ENCODE measurements around the gene MAST4. TPM values are rescaled to one million over a fixed set of nuclear protein-coding genes. Genes with fewer than 3 reads are reported as not detected.

The MAST4 gene
- total and polyA plus RNA-seq, 2 donors (not counting 1 experiment from before 2014, with no cell fraction given): 2.5 to 57.1 TPM

GRCh38 chr5:67050125-67050524 lies 453.9 kb downstream of the MAST4 start:
- Histone ChIP-seq H3K4me1 (ENCODE audit: control insufficient read depth in 2 of 2, insufficient read depth in 2 of 2, low read length in 2 of 2) (no peaks in the 10 kb centered on the region), H3K9me3 (ENCODE audit: control extremely low read depth in 1 of 3, control insufficient read depth in 2 of 3, insufficient read depth in 1 of 3, low read length in 2 of 3) (no peaks in the 10 kb centered on the region), H3K4me3 (ENCODE audit: control extremely low read depth in 1 of 5, extremely low read depth in 1 of 5, insufficient read depth in 1 of 5, low read depth in 2 of 5, low read length in 4 of 5) (no peak overlapping the region), H3K27me3 (replicated peaks in 1 of 4; ENCODE audit: control extremely low read depth in 1 of 4, control insufficient read depth in 3 of 4, insufficient read depth in 4 of 4, low read length in 3 of 4) (no peaks in the 10 kb centered on the region), H3K4me2 (replicated peaks; ENCODE audit: low read depth, low read length, poor library complexity, severe bottlenecking) (no peak overlapping the region), H3K9ac (ENCODE audit: low read length) (no peak overlapping the region), H3K27ac (ENCODE audit: low read length in 2 of 2) (no peak overlapping the region), H3K79me2 (ENCODE audit: control insufficient read depth, insufficient read depth, low read length) (no peaks in the 10 kb centered on the region), H4K20me1 (ENCODE audit: control insufficient read depth, insufficient read depth, low read length, poor library complexity, severe bottlenecking) (no peaks in the 10 kb centered on the region), H2AFZ (ENCODE audit: insufficient read depth, low read depth, low read length, poor library complexity, severe bottlenecking) (no peak overlapping the region), H3K36me3 (replicated peaks in 1 of 2; ENCODE audit: control extremely low read depth in 1 of 2, control insufficient read depth in 1 of 2, extremely low read depth in 1 of 2, insufficient read depth in 2 of 2, low read length in 1 of 2) (no peaks in the 10 kb centered on the region)
- DNase-seq: no peak
- WGBS (ENCODE audit: insufficient coverage): 84% methylated on average over 3 of the region's 4 CpGs
- intact Hi-C loops (cut with micrococcal nuclease): no loop called here
- ATAC-seq (ENCODE audit: low read depth): no peak
- ChIA-PET POLR2A (no interaction called here), CTCF (interaction anchor here (0.8 to 1.0 kb wide), 2 partner anchors 13 to 34 kb away, joined by 3 read pairs; no protein-coding TSS in a partner anchor)
- Mint-ChIP-seq H3K9me3 (ENCODE audit: insufficient read depth) (no peaks in the 10 kb centered on the region), H3K27ac (no peak overlapping the region), H3K27me3 (no peaks in the 10 kb centered on the region), H3K4me3 (no peak overlapping the region), H3K4me1 (peaks cover 11% of the 10 kb centered on the region)
- TF ChIP-seq CTCF (IDR thresholded peaks at IDR 0.05) (no peak), EZH2 (IDR thresholded peaks at IDR 0.05; ENCODE audit: borderline replicate concordance, insufficient read depth, low read depth, low read length, poor library complexity, severe bottlenecking) (no peak)

GRCh38 chr5:67050635-67051034 lies 454.4 kb downstream of the MAST4 start:
- H3K4me1 Mint-ChIP-seq: peaks cover 11% of the 10 kb centered on the region
- H3K4me3 ChIP-seq (ENCODE audit: control extremely low read depth in 1 of 5, extremely low read depth in 1 of 5, insufficient read depth in 1 of 5, low read depth in 2 of 5, low read length in 4 of 5): no peak overlapping the region
- H3K9me3 Mint-ChIP-seq (ENCODE audit: insufficient read depth): no peaks in the 10 kb centered on the region
- POLR2A ChIA-PET: interaction anchor here (0.7 kb wide), 1 partner anchor 123 kb away, joined by 3 read pairs; no protein-coding TSS in a partner anchor
- H3K4me2 ChIP-seq (replicated peaks; ENCODE audit: low read depth, low read length, poor library complexity, severe bottlenecking): no peak overlapping the region
- intact Hi-C loops (cut with micrococcal nuclease): no loop called here
- CTCF ChIA-PET: interaction anchor here (0.8 to 1.0 kb wide), 2 partner anchors 12 to 34 kb away, joined by 3 read pairs; no protein-coding TSS in a partner anchor
- no peak overlapping the region for H2AFZ ChIP-seq (ENCODE audit: insufficient read depth, low read depth, low read length, poor library complexity, severe bottlenecking)
- H3K27me3 Mint-ChIP-seq: no peaks in the 10 kb centered on the region
- no peak overlapping the region for H3K27ac ChIP-seq (ENCODE audit: low read length in 2 of 2)
- H3K27me3 ChIP-seq (replicated peaks in 1 of 4; ENCODE audit: control extremely low read depth in 1 of 4, control insufficient read depth in 3 of 4, insufficient read depth in 4 of 4, low read length in 3 of 4): no peaks in the 10 kb centered on the region
- ATAC-seq (ENCODE audit: low read depth) (no peak), DNase-seq (no peak)
- no peak for TF ChIP-seq EZH2 (IDR thresholded peaks at IDR 0.05; ENCODE audit: borderline replicate concordance, insufficient read depth, low read depth, low read length, poor library complexity, severe bottlenecking)
- H3K4me1 ChIP-seq (ENCODE audit: control insufficient read depth in 2 of 2, insufficient read depth in 2 of 2, low read length in 2 of 2): no peaks in the 10 kb centered on the region
- no peak overlapping the region for H3K9ac ChIP-seq (ENCODE audit: low read length)
- H3K4me3 Mint-ChIP-seq: no peak overlapping the region
- H3K79me2 ChIP-seq (ENCODE audit: control insufficient read depth, insufficient read depth, low read length): no peaks in the 10 kb centered on the region
- WGBS (ENCODE audit: insufficient coverage): 61% methylated on average over 3 of the region's 3 CpGs
- no peaks in the 10 kb centered on the region for H3K9me3 ChIP-seq (ENCODE audit: control extremely low read depth in 1 of 3, control insufficient read depth in 2 of 3, insufficient read depth in 1 of 3, low read length in 2 of 3)
- H3K36me3 ChIP-seq (replicated peaks in 1 of 2; ENCODE audit: control extremely low read depth in 1 of 2, control insufficient read depth in 1 of 2, extremely low read depth in 1 of 2, insufficient read depth in 2 of 2, low read length in 1 of 2): no peaks in the 10 kb centered on the region
- no peaks in the 10 kb centered on the region for H4K20me1 ChIP-seq (ENCODE audit: control insufficient read depth, insufficient read depth, low read length, poor library complexity, severe bottlenecking)
- H3K27ac Mint-ChIP-seq: no peak overlapping the region

Measured in B cell (primary cell).